ENCODE data around the gene TRIM45. TPM values are rescaled to one million over a fixed set of nuclear protein-coding genes. Genes with fewer than 3 reads are reported as not detected.
A peak's percentile ranks its signal among the peaks of the same experiment; 100 is the strongest.

Gene TRIM45
- 10 to 100 TPM in 1 of 2 donors, 1 to 10 TPM in 1; 4.8 to 10.9 TPM for total RNA-seq

GRCh38 chr1:117121589-117122329, at the start of gene TRIM45:
Gene TRIM45 (minus strand): TSS chr1:117121749. CDS start chr1:117121201, 548 bp downstream.
- Histone ChIP-seq H3K4me1 (peaks cover 0 to 23% of the 10 kb centered on the region in 2 donors), H3K27ac (peak within 1 kb of the TSS; percentile 94)
- TF ChIP-seq CTCF (IDR thresholded peaks at IDR 0.05), result peak; percentile 80 to 85

GRCh38 chr1:117169871-117170596, 48.5 kb upstream of the TRIM45 start:
- no peak for DNase-seq (ENCODE audit: low spot score)
- Histone ChIP-seq H3K27me3 (no peaks in the 10 kb centered on the region), H3K9me3 (no peaks in the 10 kb centered on the region), H3K27ac (peak overlapping the region in 1 of 2 donors; percentile 11), H3K36me3 (no peaks in the 10 kb centered on the region), H3K4me1 (peaks cover 0 to 12% of the 10 kb centered on the region in 2 donors), H3K4me3 (no peak overlapping the region)
- no peak for TF ChIP-seq CTCF (IDR thresholded peaks at IDR 0.05)

More at GRCh38 chr1:117121589-117122329, at the start of gene TRIM45:
- DNase-seq (ENCODE audit: low spot score), result peak; percentile 98
- Histone ChIP-seq H3K27me3 (no peaks in the 10 kb centered on the region), H3K36me3 (no peaks in the 10 kb centered on the region), H3K4me3 (peak within 1 kb of the TSS; percentile 54 to 75), H3K9me3 (no peaks in the 10 kb centered on the region)

GRCh38 chr1:117167402-117167801, 45.9 kb upstream of the TRIM45 start:
- Histone ChIP-seq H3K4me3 (no peak overlapping the region), H3K9me3 (no peaks in the 10 kb centered on the region), H3K27ac (peak overlapping the region in 1 of 2 donors; percentile 5), H3K4me1 (peaks cover 0 to 14% of the 10 kb centered on the region in 2 donors), H3K36me3 (no peaks in the 10 kb centered on the region), H3K27me3 (no peaks in the 10 kb centered on the region)
- no peak for DNase-seq (ENCODE audit: low spot score)
- no peak for TF ChIP-seq CTCF (IDR thresholded peaks at IDR 0.05)

- Histone ChIP-seq H3K9me3 (no peaks in the 10 kb centered on the region), H3K4me1 (peaks cover 0 to 11% of the 10 kb centered on the region in 2 donors), H3K27me3 (no peaks in the 10 kb centered on the region), H3K4me3 (no peak overlapping the region), H3K36me3 (no peaks in the 10 kb centered on the region), H3K27ac (no peak overlapping the region)
- no peak for TF ChIP-seq CTCF (IDR thresholded peaks at IDR 0.05)
- no peak for DNase-seq (ENCODE audit: low spot score)
Observed at GRCh38 chr1:117166076-117166475, 44.5 kb upstream of the TRIM45 start.

GRCh38 chr1:117164209-117164608, 42.7 kb upstream of the TRIM45 start:
- Histone ChIP-seq H3K4me1 (peaks cover 0 to 11% of the 10 kb centered on the region in 2 donors), H3K27ac (no peak overlapping the region), H3K36me3 (no peaks in the 10 kb centered on the region), H3K27me3 (no peaks in the 10 kb centered on the region), H3K4me3 (no peak overlapping the region), H3K9me3 (no peaks in the 10 kb centered on the region)
- no peak for TF ChIP-seq CTCF (IDR thresholded peaks at IDR 0.05)
- DNase-seq (ENCODE audit: low spot score), result no peak
